Stimulated activated CD8-positive, alpha-beta memory T cell treated with anti-CD3 and anti-CD28 coated beads, Interleukin-15, amount 100 ng/mL, for 1 hour (primary cell): ENCODE measurements around the gene REG4.

Experiments
- DNase-seq: peaks from one replicate; pipeline ENCODE4 v3.0.0-alpha.2; 2020; ENCODE audit warnings: low read depth

The REG4 gene

DNA sequence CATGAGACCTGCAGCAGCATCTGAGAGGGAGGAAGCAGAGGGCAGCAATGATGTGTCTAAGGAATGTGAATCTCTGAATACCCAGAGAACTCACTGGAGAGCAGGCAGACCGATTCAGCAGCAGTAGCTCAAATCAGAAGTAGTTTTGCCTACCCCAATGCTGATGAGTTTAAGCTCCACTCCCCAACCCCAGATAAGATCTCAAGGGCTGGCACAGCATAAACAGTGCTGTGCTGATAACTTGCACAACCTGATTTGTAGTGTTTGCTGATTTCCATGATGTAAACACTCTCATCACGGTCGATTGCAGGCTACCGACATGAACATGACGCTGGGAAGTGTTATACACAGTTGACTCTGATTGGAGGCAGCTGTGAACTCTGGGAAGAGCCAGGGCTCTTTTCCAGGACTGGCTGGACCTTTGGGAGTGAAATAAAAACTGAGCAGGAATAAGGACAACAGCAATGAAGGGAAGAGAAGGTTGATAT, 31.3 kb downstream of the REG4 start:
- no peak for DNase-seq

DNA sequence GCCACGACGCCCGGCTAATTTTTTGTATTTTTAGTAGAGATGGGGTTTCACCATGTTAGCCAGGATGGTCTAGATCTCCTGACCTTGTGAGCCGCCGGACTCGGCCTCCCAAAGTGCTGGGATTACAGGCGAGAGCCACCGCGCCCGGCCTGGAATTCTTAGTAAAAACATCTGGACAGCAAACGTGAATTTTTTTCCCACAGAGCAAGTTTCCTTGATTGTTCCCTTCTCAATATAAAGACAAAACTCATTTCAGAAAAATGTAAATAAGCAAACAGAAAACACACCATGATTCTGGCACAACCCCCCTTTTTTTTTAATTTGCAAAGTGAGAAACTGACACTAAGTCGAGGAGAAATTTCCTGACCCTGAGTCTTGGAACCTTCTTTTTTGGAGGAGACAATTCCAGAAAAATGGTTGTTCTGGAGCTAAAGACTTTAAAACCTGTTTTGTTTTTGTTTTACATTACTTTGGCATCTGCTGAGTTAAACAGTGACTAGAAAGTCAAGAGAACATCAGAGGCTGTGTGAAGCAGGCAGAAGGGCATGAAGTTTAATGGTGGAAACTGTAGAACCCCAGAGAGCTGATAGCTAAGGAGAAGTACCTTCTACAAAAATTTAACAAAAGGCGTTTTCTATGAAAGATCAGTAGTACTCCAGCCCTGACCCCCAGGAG, 32.2 kb downstream of the REG4 start:
- DNase-seq, result no peak

DNA sequence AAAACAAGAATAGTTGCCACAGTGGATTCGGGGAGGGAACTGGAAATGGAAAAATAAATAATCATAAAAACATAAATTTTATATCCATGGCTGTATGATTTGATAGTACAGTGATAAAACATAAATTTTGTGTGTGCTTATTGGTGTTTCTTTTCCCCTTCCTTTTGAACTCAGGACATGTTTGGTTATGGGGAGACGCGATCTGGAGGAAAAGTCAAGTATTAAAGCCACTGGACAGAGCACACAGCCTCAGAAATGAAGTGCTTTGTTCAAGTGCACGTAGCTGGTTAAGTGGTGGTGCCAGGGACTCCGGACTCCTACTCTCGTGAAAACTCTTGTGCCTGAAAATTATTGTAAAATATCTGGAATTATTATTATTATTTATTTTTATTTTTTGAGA, 32.9 kb downstream of the REG4 start:
- DNase-seq, result no peak

DNA sequence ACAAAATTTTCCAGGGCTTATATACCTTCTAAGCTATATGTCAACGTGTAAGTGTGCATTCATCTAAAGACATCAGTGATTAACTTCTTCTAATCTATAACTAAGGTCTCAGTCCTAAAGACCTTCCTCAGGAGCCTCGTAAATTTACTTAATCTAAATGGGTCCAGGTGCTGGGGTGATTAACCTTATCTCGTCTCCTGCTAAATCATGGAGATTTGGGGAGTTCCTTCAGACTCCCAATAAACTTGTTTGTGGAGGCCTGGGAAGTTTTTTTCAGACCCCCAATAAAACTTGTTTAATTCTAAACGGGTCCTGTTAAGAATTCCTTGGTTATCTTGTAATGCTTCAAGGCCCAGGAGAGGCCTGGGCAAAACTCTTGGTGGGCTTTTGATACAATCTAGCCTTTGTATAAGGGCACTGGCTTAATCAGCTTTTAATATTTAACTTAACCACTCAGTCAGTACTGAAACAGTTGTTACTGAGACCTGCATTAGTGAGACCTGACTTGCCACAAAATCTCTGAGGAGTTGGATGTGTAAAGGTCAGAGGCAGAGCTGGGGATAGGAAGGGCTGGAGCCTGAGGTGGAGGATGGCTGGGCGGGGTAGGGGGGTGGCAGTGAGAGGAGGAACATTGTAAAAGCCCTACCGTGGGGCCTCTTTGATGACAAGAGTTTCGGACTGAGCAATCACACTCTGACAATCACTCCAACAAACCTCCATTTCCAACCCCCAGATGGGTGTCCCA, 36.3 kb downstream of the REG4 start:
- no peak for DNase-seq

DNA sequence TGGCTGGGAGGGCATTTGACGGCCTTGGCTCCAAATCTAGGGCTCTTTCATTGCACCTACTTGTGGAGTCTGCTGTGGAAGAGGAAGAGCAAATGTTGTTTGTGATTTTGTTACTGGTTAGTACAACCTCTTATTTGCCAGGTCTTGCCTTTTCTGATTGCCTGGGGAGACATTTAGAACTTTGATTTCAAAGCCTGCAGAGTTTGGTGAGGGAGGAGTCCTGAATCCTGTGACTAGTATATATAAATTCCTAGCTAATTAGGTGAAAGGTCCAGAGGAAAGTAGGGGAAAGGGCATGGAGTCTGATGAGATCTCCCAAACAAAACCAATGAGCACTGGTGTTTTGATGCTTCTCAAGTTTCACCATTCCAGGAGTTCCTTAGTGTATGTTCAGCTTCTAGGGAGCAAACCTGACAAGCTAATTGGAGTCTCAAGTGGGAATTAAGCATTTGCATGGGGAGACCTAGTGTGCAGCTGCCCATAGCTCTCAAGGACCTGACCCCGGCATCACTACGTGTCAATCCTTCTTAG, 37.5 kb downstream of the REG4 start:
- no peak for DNase-seq

DNA sequence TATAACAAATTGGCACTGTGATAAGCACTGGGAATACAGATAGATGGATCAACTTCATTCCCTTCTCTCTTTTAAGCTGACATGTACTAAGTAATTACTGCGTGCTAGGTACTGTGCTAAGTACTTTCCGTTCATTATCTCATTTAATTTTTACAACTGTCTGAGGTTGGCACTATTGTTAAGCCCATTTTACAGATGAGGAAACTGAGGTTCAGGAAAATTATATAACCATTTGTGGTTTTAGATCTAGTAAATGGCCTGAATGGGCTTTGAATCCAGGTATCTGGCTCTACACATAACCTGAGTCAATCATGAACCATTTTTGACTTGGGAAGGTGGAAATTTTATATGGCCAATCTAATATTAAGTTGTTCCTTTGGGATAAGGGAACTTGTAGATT, 39.0 kb downstream of the REG4 start:
- no peak for DNase-seq

DNA sequence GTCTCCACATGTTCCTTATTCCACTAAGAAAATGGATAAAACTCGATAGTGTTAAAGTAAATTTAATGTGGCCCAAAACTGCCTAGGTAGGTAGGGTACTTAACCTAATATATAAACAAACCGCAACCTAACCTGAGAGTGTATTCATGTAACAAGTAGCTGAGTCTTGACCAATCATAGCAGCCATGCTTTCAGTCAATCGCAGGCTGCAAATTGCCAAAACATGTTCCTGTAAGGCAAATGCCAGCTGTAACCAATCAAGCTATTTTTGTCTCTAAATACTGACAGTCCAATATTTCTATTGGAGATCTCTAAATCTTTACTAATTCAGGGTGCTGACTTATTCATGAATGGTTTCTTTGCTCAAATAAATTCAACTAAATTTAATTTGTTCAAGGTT, 39.5 kb downstream of the REG4 start:
- no peak for DNase-seq

DNA sequence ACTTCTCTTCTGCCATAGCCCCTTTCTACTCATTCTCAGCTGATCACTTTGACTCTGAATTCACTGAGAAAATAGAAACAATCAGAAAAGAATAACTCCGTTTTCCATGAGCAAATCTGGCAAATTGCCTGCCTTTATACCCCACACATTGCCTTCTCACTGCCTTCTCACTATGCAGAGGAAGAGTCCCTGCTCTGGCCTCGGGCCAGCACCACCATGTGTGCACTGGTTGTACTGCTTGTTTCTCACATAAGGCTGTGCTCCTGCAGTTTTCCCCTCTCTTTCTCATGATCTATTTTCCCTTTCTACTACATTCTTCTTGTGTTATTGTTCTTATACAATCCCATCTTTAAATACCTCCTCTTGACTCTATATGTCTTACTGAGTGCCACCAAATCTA, 40.2 kb downstream of the REG4 start:
- no peak for DNase-seq

DNA sequence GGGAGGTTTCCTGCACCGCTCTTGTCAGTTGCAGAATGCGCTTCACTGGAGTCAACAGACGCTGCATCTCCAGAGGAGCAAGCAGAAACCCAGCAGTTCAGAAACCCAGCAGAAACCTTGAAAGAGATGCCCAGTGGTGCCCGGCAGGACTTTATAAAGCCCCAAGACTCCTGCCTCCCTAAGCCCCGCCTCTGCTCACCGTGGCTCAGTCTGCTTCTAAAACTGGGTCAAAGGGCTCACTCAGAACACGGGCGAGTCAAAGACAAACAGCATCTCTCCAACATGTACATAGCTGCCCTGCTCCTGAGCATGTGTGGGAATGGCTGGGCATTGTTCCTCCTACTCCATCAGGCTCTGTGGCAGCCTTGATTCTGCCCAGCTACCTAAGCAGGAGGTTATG, 42.5 kb downstream of the REG4 start, which contains the start of gene HMGCS2:
Gene HMGCS2, minus strand, starts transcription at position 128 of the 400 bp plus-strand sequence. Its CDS starts 61 bp downstream, at position 67.
- no peak for DNase-seq

DNA sequence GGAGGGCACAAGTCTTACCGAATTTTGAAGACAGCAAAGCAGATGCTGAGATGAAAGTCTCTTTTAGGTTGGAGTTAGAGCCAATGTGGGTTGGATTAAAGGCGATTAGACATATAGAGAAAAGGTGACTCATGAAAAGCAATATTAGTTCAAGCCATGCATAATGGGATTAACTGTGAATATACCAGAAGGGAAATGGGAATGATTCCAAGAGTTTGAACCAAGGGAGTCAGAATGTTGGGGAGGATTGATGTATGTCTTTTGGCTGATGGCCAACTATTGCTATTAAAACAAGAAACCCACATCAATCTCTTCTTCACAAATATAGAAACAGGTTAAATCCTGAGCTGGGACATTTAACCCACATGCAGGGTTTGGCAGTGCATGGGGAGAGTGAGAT, 43.8 kb downstream of the REG4 start:
- DNase-seq, result no peak

DNA sequence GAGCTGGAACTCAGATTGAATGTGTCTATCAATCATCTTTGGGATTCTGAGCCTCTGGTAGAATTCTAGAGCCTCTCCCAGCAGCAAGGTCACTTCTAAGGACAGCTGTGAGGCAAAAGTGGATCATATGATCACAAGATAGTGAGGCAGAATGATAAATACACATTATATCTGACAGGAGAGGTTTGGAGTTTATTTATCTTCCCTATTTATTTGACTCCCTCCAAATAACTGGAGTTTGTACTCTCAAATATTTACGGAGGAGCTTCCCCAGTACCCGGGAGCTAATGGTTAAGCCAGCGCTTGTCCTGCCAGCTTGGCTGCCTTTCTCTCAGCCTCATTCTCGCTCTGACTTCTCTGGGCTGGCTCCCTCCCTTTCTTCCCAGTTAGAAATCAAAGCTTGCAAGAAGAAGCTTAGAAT, 44.9 kb downstream of the REG4 start:
- no peak for DNase-seq

DNA sequence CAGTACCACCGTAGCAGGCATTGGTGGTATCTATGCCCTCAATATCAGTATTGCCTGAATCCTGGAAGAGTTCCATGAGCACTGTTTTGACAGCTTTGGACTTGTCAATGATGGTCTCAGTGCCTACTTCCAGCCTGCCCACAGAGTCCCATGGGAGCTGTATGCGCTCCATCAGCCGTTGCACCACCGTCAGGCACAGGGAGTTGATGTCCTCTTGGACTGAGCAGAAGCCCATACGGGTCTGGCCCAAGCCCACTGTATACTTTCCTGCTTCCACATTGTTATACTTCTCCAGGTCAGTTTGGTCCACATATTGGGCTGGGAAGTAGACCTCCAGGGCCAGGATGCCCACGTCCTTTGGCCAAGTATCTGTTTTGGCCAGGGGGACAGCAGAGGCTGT, 47.0 kb downstream of the REG4 start:
- no peak for DNase-seq

DNA sequence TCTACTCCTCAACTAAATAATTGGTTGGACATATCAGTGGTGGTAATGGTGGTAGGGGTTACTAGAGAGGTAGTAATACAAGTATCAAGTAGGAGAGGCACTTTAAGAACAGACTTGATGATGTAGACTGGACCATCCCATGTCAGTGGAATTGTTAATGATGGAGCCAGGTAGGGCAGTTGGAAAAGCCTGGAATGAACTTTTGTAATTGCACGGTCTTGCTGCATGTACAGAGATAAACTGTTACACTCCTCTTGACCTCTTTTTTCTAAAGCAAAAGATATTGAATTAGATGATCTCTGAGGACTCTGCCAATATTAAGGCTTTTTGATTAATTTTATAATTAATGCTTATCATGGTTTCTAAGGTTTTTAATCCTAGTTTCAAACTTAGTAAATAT, 48.3 kb downstream of the REG4 start:
- no peak for DNase-seq

DNA sequence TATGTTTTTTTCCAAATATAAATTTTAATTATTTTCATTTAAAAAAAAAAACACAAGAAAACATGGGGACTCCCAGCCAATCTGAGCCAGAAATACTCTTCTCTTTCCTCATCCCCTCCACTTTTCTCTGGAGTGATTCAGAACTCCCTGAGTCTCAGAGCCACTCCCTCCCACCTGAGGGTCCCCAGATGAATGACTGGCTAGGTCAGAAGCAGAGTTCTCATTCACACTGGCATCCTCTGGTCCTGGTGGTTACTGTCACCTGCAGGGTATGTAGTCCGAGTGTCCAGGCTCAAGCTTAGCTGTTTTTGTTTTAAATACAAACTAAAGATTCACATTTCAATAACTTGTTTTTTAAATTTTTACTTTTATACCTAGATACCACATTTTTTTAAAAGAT, 48.9 kb downstream of the REG4 start:
- DNase-seq, result no peak

DNA sequence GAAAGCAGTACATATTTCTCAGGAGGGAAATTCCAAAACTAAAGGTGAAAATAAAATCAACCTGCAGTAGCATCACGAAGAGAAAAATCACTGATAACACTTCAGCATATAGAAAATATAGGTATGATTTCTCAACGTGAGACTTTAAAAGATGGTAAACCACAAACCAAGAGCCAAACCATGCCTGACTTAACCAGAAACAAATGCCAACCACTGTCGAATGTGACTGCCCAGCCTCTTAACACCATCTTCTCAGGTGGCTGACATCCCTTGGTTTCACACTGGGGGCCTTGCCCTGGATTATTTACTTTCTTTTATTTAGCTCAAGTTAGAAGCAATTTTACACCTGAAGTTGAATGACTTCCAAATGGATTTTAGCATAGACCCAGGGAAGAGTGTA, 52.7 kb downstream of the REG4 start:
- DNase-seq, result no peak

DNA sequence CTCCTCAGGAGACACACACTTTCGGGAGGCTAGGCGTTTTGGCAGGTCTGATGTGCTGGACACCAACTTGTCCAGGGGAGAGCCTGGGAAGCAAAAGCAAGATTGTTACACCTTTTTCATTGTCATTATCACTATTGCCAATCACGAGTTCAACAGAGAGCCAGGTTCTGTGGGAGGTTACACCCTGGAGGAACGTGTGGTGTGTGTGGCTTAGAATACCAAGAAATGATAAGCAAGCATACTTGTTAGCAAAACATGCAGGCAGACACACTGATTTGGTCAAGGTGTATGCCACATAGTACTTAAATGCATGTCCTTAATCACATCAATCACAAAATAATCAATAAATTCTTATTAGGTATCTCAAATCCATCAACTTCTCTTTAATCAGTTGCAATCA, 58.7 kb downstream of the REG4 start:
- DNase-seq, result no peak

DNA sequence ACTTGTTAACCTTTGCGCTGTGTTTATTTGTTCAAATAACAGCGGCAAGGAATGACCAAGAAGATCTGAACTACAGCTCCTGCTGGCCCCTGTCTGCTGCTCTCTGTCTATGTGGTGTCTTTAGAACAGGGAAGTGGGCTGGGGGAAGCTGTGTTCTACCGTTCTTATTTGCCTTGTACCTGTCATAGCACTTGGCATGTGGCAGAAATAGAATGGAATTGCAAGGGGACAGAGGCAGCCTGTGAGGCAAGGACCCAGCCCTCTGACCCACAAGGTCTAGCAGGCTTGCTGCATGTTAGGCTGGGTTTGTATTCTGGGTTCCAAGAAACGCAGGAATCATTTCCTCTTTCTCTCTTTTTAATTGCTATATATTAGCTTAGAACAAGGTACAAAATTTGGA, 63.2 kb downstream of the REG4 start:
- no peak for DNase-seq

DNA sequence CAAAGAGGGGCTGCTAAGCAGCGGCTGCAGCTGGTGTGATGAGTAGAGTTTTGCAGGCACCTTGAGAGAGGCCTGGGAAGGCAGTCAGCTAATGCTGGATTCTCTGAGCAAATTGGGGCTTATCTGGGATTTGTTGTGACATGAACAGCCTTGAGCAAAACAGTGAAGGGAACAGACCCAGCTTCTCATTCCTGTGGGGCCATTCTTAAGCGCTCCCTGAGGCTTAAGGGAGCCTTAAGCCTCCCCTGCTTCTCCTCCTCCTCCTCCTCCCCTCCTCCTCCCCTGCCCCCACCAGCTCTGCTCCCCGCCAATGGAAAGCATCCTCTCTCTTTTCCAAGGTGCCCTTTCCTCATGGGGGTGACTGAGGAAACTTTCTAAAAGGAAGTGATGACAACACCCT, 63.8 kb downstream of the REG4 start:
- DNase-seq, result no peak

DNA sequence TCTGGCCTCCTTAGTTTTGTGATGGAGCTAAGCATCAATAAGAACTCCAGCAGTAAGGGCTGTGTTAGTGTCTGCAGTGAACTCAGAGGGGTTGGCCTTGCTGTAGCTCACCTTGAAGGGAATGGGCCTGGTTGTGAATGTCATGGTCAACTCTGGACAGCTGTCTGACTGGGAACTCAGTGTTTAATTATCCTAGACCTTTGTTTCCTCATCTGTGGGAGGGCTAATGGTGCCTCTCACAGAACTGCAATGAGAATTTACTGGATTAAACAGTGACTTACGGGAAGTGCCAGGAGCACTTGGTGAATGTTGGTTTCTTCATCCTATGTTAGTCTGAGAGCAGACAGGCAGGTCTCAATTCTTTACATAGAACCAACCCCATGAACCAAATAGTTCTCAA, 66.2 kb downstream of the REG4 start:
- DNase-seq, result no peak

DNA sequence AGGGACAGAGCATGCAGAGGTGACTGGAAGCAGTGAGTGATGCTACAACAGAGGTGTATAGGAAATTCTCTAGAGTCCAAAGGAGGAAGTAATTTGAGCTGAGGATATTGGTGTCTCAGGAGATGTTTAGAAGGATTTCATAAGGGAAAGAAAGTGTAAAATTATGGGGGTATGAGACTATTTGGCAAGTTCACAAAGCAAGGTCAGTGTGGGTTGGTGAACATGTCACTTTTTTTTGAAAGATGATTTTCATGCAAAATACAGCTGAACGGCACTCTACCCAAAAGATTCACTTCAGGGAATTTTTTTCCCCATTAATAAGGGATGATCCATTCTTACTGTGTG, 66.7 kb downstream of the REG4 start:
- DNase-seq, result no peak
